Spleen (tissue), 11 donors: ENCODE measurements around the gene CTSL. TPM values are rescaled to one million over a fixed set of nuclear protein-coding genes. Genes with fewer than 3 reads are reported as not detected.

Experiments used
- DNase-seq: peaks from one replicate; pipeline ENCODE4 v3.0.0-alpha.2; 2020
- H3K27ac ChIP-seq, 8 donors: fragments of 200-600 bp; sonication (generic) in 7 of 8; 1 replicate in 4 of 8; 2 replicates in 4 of 8; pipeline versions ENCODE4 v1.5.0 to v1.8.0; 2016 to 2021; ENCODE audit warnings: inconsistent platforms in 4 of 8, mild to moderate bottlenecking in 4 of 8, moderate library complexity in 1 of 8
- H3K27me3 ChIP-seq, 7 donors: fragments of 200-600 bp; sonication (generic) in 6 of 7; replicated peaks in 1 of 7; 1 replicate in 4 of 7; 2 replicates in 3 of 7; pipeline versions ENCODE4 v1.5.0 to v1.8.0; 2016 to 2021; ENCODE audit warnings: inconsistent platforms in 3 of 7, mild to moderate bottlenecking in 1 of 7
- H3K36me3 ChIP-seq, 6 donors: fragments of 200-600 bp; sonication (generic) in 5 of 6; 1 replicate in 4 of 6; 2 replicates in 2 of 6; pipeline versions ENCODE4 v1.5.0 to v1.8.0; 2016 to 2021; ENCODE audit warnings: inconsistent platforms in 2 of 6
- H3K4me1 ChIP-seq, 6 donors: fragments of 200-600 bp; sonication (generic) in 5 of 6; 1 replicate in 3 of 6; 2 replicates in 3 of 6; pipeline versions ENCODE4 v1.5.0 to v1.8.0; 2016 to 2021; ENCODE audit warnings: inconsistent platforms in 3 of 6
- H3K4me3 ChIP-seq, 8 donors: fragments of 200-600 bp; sonication (generic) in 7 of 8; 1 replicate in 4 of 8; 2 replicates in 4 of 8; pipeline versions ENCODE4 v1.5.0 to v1.8.0; 2016 to 2021; ENCODE audit warnings: inconsistent platforms in 4 of 8, mild to moderate bottlenecking in 4 of 8, moderate library complexity in 2 of 8
- H3K9me3 ChIP-seq, 8 donors: fragments of 200-600 bp; sonication (generic) in 7 of 8; 1 replicate in 4 of 8; 2 replicates in 4 of 8; pipeline versions ENCODE4 v1.5.0 to v1.8.0; 2016 to 2021; ENCODE audit warnings: inconsistent platforms in 4 of 8
- POLR2A ChIP-seq, 3 donors: fragments of 450-650 bp; IDR thresholded peaks; one replicate each; pipeline ENCODE4 v1.5.1; 2017; ENCODE audit warnings: antibody characterized with exemption in 3 of 3, mild to moderate bottlenecking in 1 of 3
- POLR2AphosphoS5 ChIP-seq, 3 donors: sonication (generic); formaldehyde crosslinking; IDR thresholded peaks; one replicate each; pipeline ENCODE4 v1.5.1; 2017; ENCODE audit warnings: antibody characterized with exemption in 3 of 3
- whole genome bisulfite sequencing, 5 donors: extraction: QIAGEN DNeasy Blood & Tissue Kit in 3 of 5; methylation state at CpG; one replicate each; pipeline versions ENCODE4 v1.1.5 to v1.1.7; 2013 to 2018; 5-methylcytosine and 5-hydroxymethylcytosine counted together
- intact Hi-C: fragments of 100-400 bp; cut with DNase I; formaldehyde crosslinking; loops from one replicate; pipeline ENCODE4 v1.15.0; 2023; ENCODE audit warnings: low total_unique reads
- polyA plus RNA-seq, 3 donors: library from polyadenylated mRNA; stranded (reverse); fragments of 200-250 nt; gene quantifications; one replicate each; pipeline ENCODE4 v1.2.1, GENCODE V29; 2013
- total RNA-seq, 7 donors: library from RNA; depleted of rRNA in 3 of 7; stranded (reverse); fragments of >200 nt in 3 of 7; fragmentation: NEBNext Ultra II Directional in 4 of 7; extraction: Animal tissue kit (Norgen Biotek cat#: 25700) in 4 of 7; gene quantifications; one replicate each; pipeline versions ENCODE4 v1.1.0 to v1.2.1, GENCODE V29; 2016 to 2021
- TF ChIP-seq, protein P1 (sequence below), 11 experiments: fragments of 200-600 bp in 7 of 11; fragments of 450-650 bp in 4 of 11; sonication (generic) in 4 of 11; IDR thresholded peaks in 8 of 11; conservative IDR thresholded peaks in 3 of 11; 1 replicate in 7 of 11; 2 replicates in 4 of 11; pipeline versions ENCODE4 v1.4.0 to v1.8.0; 2016 to 2021; ENCODE audit warnings: antibody characterized with exemption in 11 of 11, inconsistent platforms in 4 of 11, mild to moderate bottlenecking in 1 of 11
- donor health status: healthy with polysubstance abuse.
- donor health status: DM: no; HTN: no; CAD: no; lungs with moderate emphysema.
- donor health status: DM: no; HTN: no; CAD: no.
- donor health status: Bipolar disorder and iron deficiency.
- donor health status: healthy.
- donor health status: DM: no; HTN: no; CAD: no.
- donor health status: DM: yes; HTN: yes; CAD: no.

The CTSL gene
- total and polyA plus RNA-seq, 10 donors: 37.8 to 384 (median 163) TPM

DNA sequence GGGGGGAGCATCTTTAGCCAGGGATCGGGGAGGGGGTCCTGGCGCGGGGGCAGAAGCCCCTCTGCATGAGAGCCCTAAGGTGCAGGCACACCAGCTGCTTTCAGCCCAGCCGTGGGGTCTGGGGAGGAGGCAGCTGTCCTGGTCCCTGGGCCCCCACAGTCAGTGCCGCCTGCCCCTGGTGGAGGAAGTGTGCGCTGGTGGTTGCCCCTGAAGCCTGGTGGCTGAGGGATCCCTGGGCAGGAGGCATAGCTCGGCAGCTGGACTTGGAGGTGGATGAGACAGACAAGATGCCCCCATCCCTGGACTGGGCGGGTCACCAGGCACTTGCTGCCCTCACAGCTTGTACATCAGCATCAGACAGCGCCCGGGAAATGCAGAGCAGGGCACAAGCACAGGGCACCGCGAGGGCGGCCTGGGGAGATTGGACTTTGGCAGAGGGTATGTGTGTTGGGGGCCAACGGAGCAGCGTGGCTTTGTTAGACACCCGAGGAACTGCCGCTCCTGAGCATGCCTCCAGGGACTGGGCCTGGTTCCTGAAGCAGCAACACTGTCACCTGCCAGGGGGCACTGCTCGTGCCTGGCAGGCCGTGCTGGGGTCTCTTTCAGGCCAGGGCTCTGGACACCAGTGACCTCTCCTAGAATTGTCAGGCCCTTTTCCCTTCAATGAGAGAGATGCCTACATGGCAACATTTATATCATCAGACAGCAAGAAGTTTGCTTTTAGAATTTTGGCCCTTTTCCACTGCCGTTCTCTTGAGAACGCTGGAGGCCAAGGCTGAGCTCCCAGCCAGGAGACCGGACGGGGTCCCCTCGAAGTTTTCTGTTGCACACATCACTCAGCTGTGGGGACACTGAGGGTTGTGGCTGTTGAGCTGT, 41.9 kb upstream of the CTSL start:
- peaks cover 0 to 33% (median 25%) of the 10 kb centered on the region in 6 donors for H3K4me1 ChIP-seq
- DNase-seq: no peak
- no peaks in the 10 kb centered on the region for H3K27me3 ChIP-seq
- H3K9me3 ChIP-seq: no peaks in the 10 kb centered on the region
- no peak for TF ChIP-seq POLR2A (IDR thresholded peaks at IDR 0.05)
- TF ChIP-seq, protein P1, sequence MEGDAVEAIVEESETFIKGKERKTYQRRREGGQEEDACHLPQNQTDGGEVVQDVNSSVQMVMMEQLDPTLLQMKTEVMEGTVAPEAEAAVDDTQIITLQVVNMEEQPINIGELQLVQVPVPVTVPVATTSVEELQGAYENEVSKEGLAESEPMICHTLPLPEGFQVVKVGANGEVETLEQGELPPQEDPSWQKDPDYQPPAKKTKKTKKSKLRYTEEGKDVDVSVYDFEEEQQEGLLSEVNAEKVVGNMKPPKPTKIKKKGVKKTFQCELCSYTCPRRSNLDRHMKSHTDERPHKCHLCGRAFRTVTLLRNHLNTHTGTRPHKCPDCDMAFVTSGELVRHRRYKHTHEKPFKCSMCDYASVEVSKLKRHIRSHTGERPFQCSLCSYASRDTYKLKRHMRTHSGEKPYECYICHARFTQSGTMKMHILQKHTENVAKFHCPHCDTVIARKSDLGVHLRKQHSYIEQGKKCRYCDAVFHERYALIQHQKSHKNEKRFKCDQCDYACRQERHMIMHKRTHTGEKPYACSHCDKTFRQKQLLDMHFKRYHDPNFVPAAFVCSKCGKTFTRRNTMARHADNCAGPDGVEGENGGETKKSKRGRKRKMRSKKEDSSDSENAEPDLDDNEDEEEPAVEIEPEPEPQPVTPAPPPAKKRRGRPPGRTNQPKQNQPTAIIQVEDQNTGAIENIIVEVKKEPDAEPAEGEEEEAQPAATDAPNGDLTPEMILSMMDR (IDR thresholded peaks at IDR 0.05 in 8 of 11, conservative IDR thresholded peaks at IDR 0.05 in 3 of 11): peak in 1 of 11 experiments; percentile 21
- WGBS, 5 donors: 72 to 89% (median 87%) methylated on average over 16 to 24 of the region's 24 CpGs
- peaks cover 0 to 37% (median 0%) of the 10 kb centered on the region in 6 donors for H3K36me3 ChIP-seq
- H3K4me3 ChIP-seq: no peak overlapping the region
- peak overlapping the region in 3 of 8 donors; percentile 59 to 78 (median 68) for H3K27ac ChIP-seq
- intact Hi-C loops: no loop called here

DNA sequence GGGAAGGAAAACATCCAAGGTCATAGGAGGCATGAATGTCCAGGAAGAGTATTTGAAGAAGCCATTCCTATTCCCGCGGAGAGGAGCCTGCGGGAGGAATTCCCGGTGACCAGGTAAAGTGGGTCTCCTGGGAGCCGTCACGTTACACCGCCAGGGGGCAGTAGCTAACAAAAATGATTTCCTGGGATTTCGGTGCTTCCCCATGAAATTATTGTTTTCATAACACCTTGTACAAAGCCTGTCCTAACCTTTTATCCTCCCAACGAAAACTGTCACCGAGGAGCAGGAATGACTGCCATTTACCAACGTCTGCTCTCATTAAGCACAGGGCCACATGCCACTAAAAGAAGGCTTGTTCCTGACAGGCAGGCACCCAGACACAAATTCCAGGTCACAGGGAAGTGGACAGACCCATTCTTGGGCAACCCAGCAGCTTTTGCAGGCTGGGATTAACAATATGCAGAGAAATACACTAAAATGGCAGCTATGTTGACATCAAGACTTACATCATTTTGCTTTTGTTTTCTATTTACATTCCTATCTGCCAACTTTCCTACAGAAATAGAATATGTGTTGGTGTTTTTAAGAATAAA, 41.2 kb upstream of the CTSL start:
- H3K27me3 ChIP-seq: no peaks in the 10 kb centered on the region
- H3K36me3 ChIP-seq: peaks cover 0 to 37% (median 0%) of the 10 kb centered on the region in 6 donors
- no peak for TF ChIP-seq POLR2AphosphoS5 (IDR thresholded peaks at IDR 0.05)
- TF ChIP-seq, protein P1 (IDR thresholded peaks at IDR 0.05 in 8 of 11, conservative IDR thresholded peaks at IDR 0.05 in 3 of 11): peak in 9 of 11 experiments; percentile 26 to 61 (median 45)
- no peaks in the 10 kb centered on the region for H3K9me3 ChIP-seq
- H3K4me3 ChIP-seq: no peak overlapping the region
- H3K27ac ChIP-seq: peak overlapping the region in 4 of 8 donors; percentile 56 to 78 (median 64)
- peaks cover 0 to 33% (median 25%) of the 10 kb centered on the region in 6 donors for H3K4me1 ChIP-seq
- intact Hi-C loops: no loop called here
- WGBS, 5 donors: 60 to 77% (median 68%) methylated on average over 11 of the region's 11 CpGs
- no peak for DNase-seq

DNA sequence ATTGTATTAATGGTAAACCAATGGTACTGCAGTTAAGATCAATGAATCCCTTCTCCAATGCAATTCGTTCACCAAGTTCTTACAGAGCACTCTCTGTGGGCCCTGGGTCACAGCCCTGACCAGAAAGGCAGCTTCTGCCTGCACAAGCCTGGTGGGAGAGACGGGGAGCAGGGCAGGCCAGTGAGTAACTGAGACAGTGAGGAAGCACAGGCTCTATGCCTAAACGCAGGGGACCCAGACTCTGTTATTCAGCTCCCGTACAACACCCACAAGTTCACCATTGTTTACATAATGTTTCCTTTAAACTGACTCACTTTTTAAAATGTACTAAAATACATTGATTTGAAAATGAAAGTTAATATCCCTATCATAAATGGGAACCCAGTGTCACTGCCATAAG, 40.5 kb upstream of the CTSL start:
- no peak for DNase-seq
- no peak for TF ChIP-seq POLR2A (IDR thresholded peaks at IDR 0.05)
- TF ChIP-seq, protein P1 (IDR thresholded peaks at IDR 0.05 in 8 of 11, conservative IDR thresholded peaks at IDR 0.05 in 3 of 11): no peak
- no peak for TF ChIP-seq POLR2AphosphoS5 (IDR thresholded peaks at IDR 0.05)
- intact Hi-C loops: no loop called here
- 53 to 65% (median 55%) methylated on average over 4 of the region's 4 CpGs for WGBS, 5 donors
- H3K27ac ChIP-seq: peak overlapping the region in 6 of 8 donors; percentile 42 to 78 (median 58)
- H3K27me3 ChIP-seq: no peaks in the 10 kb centered on the region
- peaks cover 0 to 33% (median 25%) of the 10 kb centered on the region in 6 donors for H3K4me1 ChIP-seq
- no peak overlapping the region for H3K4me3 ChIP-seq
- peaks cover 0 to 37% (median 0%) of the 10 kb centered on the region in 6 donors for H3K36me3 ChIP-seq
- no peaks in the 10 kb centered on the region for H3K9me3 ChIP-seq
